Adrenal gland (tissue), 12 donors: ENCODE data around the gene NECTIN1. TPM values are rescaled to one million over a fixed set of nuclear protein-coding genes. Genes with fewer than 3 reads are reported as not detected.

Source experiments
- DNase-seq, 7 donors: peaks; one replicate each; pipeline ENCODE4 v3.0.0-alpha.2; 2019 to 2020
- H3K27ac ChIP-seq, 5 donors: fragments of 200-600 bp; sonication (generic) in 4 of 5; 1 replicate in 3 of 5; 2 replicates in 2 of 5; pipeline versions ENCODE4 v1.5.1 to v1.8.0; 2016 to 2020; ENCODE audit warnings: mild to moderate bottlenecking in 1 of 5
- H3K27me3 ChIP-seq: fragments of 200-600 bp; 2 replicates; pipeline ENCODE4 v1.8.0; 2021
- H3K36me3 ChIP-seq, 2 donors: fragments of 200-600 bp; replicated peaks in 1 of 2; 1 replicate in 1 of 2; 2 replicates in 1 of 2; pipeline versions ENCODE4 v1.5.1 to v1.8.0; 2018 to 2022
- H3K4me1 ChIP-seq, 2 donors: fragments of 200-600 bp; replicated peaks in 1 of 2; 1 replicate in 1 of 2; 2 replicates in 1 of 2; pipeline versions ENCODE4 v1.5.1 to v1.8.0; 2018 to 2021
- H3K4me3 ChIP-seq, 4 donors: fragments of 200-600 bp; sonication (generic) in 3 of 4; one replicate each; pipeline ENCODE4 v1.5.1; 2016 to 2018
- H3K9me3 ChIP-seq, 3 donors: fragments of 200-600 bp; sonication (generic) in 1 of 3; replicated peaks in 1 of 3; 1 replicate in 2 of 3; 2 replicates in 1 of 3; pipeline versions ENCODE4 v1.5.1 to v1.8.0; 2016 to 2021
- POLR2A ChIP-seq, 2 donors: fragments of 450-650 bp; IDR thresholded peaks; one replicate each; pipeline ENCODE4 v1.6.1; 2017; ENCODE audit warnings: antibody characterized with exemption in 2 of 2, mild to moderate bottlenecking in 2 of 2, moderate library complexity in 1 of 2
- WGBS, 4 donors: extraction: QIAGEN DNeasy Blood & Tissue Kit in 2 of 4; methylation state at CpG; one replicate each; pipeline versions ENCODE4 v1.1.5 to v1.1.7; 2013 to 2017; 5-methylcytosine and 5-hydroxymethylcytosine counted together
- intact Hi-C, 2 donors: fragments of 100-400 bp; cut with DNase I; formaldehyde crosslinking; loops; one replicate each; pipeline versions ENCODE4 v1.14.1 to v1.15.0; 2022 to 2023
- polyA plus RNA-seq, 3 donors: library from polyadenylated mRNA; stranded (reverse); fragments of 200-250 nt in 2 of 3; fragments of 350-450 nt in 1 of 3; fragmentation: Illumina TruSeq in 1 of 3; extraction: RNeasy Lipid Tissue Mini Kit (QIAGEN cat#74804) in 1 of 3; gene quantifications; one replicate each; pipeline ENCODE4 v1.2.3, GENCODE V29; 2013 to 2014
- total RNA-seq, 9 donors: library from RNA; depleted of rRNA in 4 of 9; stranded (reverse); fragments of >200 nt in 4 of 9; fragments of 120-200 nt in 1 of 9; fragmentation: NEBNext Ultra II Directional in 1 of 9; extraction: Animal tissue kit (Norgen Biotek cat#: 25700) in 1 of 9; gene quantifications; one replicate each; pipeline versions ENCODE4 v1.1.0 to v1.2.4, GENCODE V29; 2013 to 2023
- TF ChIP-seq, protein P1 (sequence below), 6 experiments: fragments of 450-650 bp in 4 of 6; fragments of 200-600 bp in 2 of 6; sonication (generic) in 1 of 6; IDR thresholded peaks; 1 replicate in 5 of 6; 2 replicates in 1 of 6; pipeline versions ENCODE4 v1.5.1 to v1.8.0; 2016 to 2021; ENCODE audit warnings: antibody characterized with exemption in 6 of 6, mild to moderate bottlenecking in 2 of 6, moderate library complexity in 1 of 6
- donor health status: healthy with polysubstance abuse.
- donor health status: Bipolar disorder and iron deficiency.
- donor health status: DM: yes; HTN: yes; CAD: no.
- donor health status: DM: no; HTN: no; CAD: no.
- donor health status: DM: no; HTN: no; CAD: no.
- donor health status: DM: yes; HTN: yes; CAD: no.

NECTIN1 gene
- total and polyA plus RNA-seq, 12 donors, result 1.6 to 19.6 (median 5.4) TPM

DNA sequence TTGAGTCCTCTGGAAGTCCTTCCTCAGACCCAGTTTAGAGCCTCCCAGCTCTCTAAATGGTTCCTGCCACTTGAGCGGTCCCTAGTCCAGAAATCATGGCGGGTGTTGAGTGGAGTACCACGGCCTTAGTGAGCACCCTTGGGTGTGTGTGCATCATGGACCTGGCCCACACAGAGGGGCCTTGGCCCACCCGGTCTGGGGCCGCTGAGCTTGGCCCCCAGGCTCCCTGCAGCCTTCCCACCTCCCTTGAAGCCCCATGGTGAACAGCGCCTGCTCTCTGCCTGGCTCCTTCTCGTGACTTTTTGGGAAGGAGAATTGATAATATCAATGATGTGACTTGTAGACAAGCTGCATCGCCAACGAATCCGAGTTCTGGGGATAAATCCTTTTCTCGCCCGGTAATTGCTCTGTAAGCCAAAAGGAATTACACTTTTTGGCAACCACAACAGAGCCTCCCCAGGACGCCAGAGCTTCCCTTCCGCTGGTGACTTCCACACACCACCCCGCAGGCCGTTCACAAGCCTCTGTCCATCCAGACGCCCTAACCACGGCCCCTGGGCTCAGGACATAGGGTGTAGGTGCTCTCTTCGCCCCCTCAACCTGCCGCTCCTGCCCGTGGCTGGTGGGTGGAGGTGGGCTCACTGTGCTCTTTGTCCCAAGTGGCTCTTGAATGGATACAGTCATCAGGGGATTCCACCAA, 93.8 kb downstream of the NECTIN1 start:
- no peak for DNase-seq
- 87 to 92% (median 88%) methylated on average over 16 to 21 of the region's 21 CpGs for WGBS, 4 donors
- H3K27me3 ChIP-seq, result no peaks in the 10 kb centered on the region
- H3K36me3 ChIP-seq, result no peaks in the 10 kb centered on the region
- no peaks in the 10 kb centered on the region for H3K9me3 ChIP-seq
- H3K4me3 ChIP-seq, result no peak overlapping the region
- H3K27ac ChIP-seq, result no peak overlapping the region
- no peaks in the 10 kb centered on the region for H3K4me1 ChIP-seq
- intact Hi-C loops, result no loop called here
- no peak for TF ChIP-seq POLR2A (IDR thresholded peaks at IDR 0.05)
- TF ChIP-seq, protein P1, sequence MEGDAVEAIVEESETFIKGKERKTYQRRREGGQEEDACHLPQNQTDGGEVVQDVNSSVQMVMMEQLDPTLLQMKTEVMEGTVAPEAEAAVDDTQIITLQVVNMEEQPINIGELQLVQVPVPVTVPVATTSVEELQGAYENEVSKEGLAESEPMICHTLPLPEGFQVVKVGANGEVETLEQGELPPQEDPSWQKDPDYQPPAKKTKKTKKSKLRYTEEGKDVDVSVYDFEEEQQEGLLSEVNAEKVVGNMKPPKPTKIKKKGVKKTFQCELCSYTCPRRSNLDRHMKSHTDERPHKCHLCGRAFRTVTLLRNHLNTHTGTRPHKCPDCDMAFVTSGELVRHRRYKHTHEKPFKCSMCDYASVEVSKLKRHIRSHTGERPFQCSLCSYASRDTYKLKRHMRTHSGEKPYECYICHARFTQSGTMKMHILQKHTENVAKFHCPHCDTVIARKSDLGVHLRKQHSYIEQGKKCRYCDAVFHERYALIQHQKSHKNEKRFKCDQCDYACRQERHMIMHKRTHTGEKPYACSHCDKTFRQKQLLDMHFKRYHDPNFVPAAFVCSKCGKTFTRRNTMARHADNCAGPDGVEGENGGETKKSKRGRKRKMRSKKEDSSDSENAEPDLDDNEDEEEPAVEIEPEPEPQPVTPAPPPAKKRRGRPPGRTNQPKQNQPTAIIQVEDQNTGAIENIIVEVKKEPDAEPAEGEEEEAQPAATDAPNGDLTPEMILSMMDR (IDR thresholded peaks at IDR 0.05), result no peak

DNA sequence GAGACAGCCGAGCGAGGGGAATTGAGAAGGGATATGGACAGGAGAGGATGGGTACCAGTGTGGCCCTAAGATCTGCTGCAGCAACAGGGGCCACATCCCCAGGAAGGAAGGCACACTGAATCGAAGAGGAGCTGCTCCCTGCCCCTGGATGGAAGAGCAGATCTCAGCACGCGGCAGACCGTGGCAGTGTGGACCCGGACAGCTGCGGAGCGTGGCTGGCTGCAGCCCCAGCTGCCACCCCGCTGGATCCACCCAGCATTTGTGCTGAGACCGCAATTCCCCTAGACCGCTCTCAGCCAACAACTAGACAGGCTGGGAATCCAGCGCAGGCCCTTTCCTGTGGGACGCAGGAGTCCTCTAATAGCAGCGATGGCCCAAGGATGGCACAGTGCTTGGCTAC, 94.7 kb downstream of the NECTIN1 start:
- Histone ChIP-seq H3K36me3 (no peaks in the 10 kb centered on the region), H3K27me3 (no peaks in the 10 kb centered on the region), H3K9me3 (no peaks in the 10 kb centered on the region), H3K4me1 (no peaks in the 10 kb centered on the region), H3K27ac (no peak overlapping the region), H3K4me3 (no peak overlapping the region)
- intact Hi-C loops, result no loop called here
- WGBS, 4 donors, result 82 to 90% (median 87%) methylated on average over 8 to 15 of the region's 15 CpGs
- no peak for DNase-seq
- no peak for TF ChIP-seq POLR2A (IDR thresholded peaks at IDR 0.05)
- TF ChIP-seq, protein P1 (IDR thresholded peaks at IDR 0.05), result no peak

DNA sequence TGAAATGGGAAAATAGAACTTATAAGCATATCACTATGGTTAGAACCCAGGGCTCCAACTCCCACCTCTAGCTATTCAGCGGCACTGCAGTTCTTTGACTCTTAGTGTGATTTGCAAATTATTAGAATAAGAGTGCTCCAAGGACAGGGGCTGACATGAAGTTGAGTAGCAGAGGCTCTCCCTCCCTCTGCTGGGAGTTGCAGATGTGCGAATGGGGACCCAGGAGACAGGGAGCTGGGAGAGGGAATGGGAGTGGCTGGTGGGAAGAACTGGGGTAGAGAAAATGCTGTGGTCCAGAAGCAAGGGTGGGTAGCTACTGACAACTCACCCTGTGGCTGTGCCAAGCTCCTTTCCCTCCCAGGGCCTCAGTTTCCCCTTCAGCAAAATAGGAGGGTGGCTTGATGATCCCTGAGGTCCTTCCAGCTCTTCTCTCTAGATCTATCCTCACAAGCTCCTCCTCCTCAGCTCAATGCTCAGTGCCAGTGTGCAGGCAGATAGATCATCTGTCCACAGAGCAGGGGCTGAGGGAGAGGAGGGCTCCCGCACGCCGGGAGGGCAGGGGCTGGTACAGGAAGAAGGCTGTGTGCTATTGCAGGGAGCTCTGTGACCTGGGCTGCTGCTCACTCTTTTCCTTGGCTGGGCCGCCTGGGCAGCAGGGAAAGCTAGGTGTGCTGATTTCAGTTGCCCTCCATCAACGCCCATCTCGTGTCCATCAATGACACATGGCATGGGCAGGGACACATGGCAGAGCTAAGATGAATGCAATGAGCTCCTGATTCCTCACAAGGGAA, 99.0 kb downstream of the NECTIN1 start:
- peaks cover 6 to 8% of the 10 kb centered on the region in 2 donors for H3K4me1 ChIP-seq
- intact Hi-C loops, result no loop called here
- WGBS, 4 donors, result 69 to 85% (median 75%) methylated on average over 4 to 8 of the region's 8 CpGs
- no peak for DNase-seq
- H3K36me3 ChIP-seq, result no peaks in the 10 kb centered on the region
- TF ChIP-seq, protein P1 (IDR thresholded peaks at IDR 0.05), result no peak
- no peak for TF ChIP-seq POLR2A (IDR thresholded peaks at IDR 0.05)
- no peak overlapping the region for H3K4me3 ChIP-seq
- H3K27me3 ChIP-seq, result no peaks in the 10 kb centered on the region
- no peak overlapping the region for H3K27ac ChIP-seq
- no peaks in the 10 kb centered on the region for H3K9me3 ChIP-seq

DNA sequence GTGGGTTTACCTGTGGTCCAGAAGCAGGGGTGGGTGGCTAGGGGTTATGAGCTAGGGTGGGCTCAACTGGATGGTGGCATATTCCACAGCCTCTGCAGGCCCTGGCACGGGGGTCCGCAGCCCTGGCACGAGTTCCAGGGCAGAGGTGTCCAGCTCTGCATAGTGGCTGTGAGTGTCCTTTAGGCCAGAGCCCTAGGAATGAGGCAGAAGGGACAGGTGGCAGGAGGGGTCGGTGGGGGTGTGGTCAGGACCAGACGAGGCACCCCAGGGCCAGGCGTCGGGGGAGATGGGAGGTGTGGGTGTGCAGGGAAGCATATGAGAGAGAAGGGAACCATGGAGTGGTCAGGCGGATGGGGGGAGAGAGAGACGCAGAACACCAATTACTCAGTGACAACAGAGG, 99.9 kb downstream of the NECTIN1 start:
- H3K4me3 ChIP-seq, result no peak overlapping the region
- intact Hi-C loops, result no loop called here
- no peaks in the 10 kb centered on the region for H3K9me3 ChIP-seq
- WGBS, 4 donors, result 73 to 88% (median 86%) methylated on average over 8 of the region's 9 CpGs
- peaks cover 6 to 8% of the 10 kb centered on the region in 2 donors for H3K4me1 ChIP-seq
- no peak overlapping the region for H3K27ac ChIP-seq
- TF ChIP-seq POLR2A (IDR thresholded peaks at IDR 0.05), result no peak
- TF ChIP-seq, protein P1 (IDR thresholded peaks at IDR 0.05), result no peak
- DNase-seq, result no peak
- no peaks in the 10 kb centered on the region for H3K36me3 ChIP-seq
- H3K27me3 ChIP-seq, result no peaks in the 10 kb centered on the region
